GM12892 (cell line): ENCODE results near the gene DNAJC12.

ENCODE experiments used
- POLR2A ChIP-seq: IDR thresholded peaks from 2 replicates; pipeline ENCODE4 v1.6.1; 2011; ENCODE audit warnings: low read depth, low read length, control low read depth
- TAF1 ChIP-seq: IDR thresholded peaks from 2 replicates; pipeline ENCODE4 v1.6.1; 2011; ENCODE audit warnings: low read depth, mild to moderate bottlenecking, control low read depth, low read length, borderline replicate concordance

DNA sequence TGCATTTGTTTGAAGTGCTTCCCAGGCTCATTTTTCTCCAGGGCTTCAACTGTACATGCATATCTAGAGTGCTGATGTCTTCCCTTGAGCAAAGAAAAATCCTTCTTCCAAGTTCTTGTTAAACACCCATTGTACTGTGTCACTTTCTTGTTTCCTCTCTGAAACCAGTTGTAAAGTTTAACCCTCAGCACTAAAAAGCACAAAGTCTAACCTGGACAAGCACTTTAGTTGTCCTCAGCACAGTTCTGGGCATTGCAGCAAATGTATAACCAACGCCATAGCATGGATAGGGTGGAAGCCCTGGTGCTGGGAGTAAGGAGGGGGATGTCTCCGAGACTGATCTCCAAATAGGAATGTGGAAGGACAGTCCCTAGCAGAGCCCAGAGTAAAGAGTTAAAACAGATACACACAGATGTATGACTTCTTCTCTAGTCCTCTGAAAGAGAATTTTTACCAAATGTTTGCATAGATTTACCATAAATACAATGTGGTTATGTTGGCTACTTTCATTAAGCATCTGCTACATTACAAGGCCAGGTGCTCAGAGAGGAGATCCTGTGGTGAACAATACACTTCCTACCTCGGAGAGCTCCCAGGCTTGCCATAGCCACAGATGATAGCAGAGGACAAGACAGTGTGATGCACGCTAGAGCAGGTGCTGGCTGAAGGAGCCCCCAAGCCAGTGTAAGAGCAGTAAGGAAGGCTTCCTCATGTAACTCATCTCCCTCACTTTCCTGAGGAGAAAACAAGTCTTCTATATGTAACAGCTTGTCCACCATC, 57.0 kb downstream of the DNAJC12 start:
- TF ChIP-seq POLR2A (no peak), TAF1 (no peak)
